HCT116 (cell line): Measurements from ENCODE around the gene FRAS1. TPM values are rescaled to one million over a fixed set of nuclear protein-coding genes. Genes with fewer than 3 reads are reported as not detected.

Source experiments
- ATAC-seq: fragments of 200-7000 bp; cut with Tn5 transposase; 2 replicates; pipeline ENCODE4 v1.9.1; 2020; ENCODE audit warnings: mild to moderate bottlenecking, moderate library complexity
- BruUV-seq: library from RNA; stranded (reverse); fragments of 400-500 nt; replicated peaks from 2 replicates; lab custom pipeline; 2021; lab: Mats Ljungman, UMichigan
- CTCF ChIA-PET: fragments of 300-600 bp; sonication (Branson Sonifier 250); formaldehyde crosslinking; loops from one replicate; lab custom pipeline; 2021; ENCODE audit warnings: antibody characterized with exemption; lab: Charles Lee
- POLR2A ChIA-PET: fragments of 300-600, 350-600 bp; sonication (Branson Sonifier 250); formaldehyde crosslinking; loops from one replicate; lab custom pipeline; 2021; ENCODE audit warnings: antibody characterized with exemption; lab: Charles Lee
- RAD21 ChIA-PET, 2 experiments: fragments of 300-600 bp; sonication (Branson Sonifier 250); formaldehyde crosslinking; loops; one replicate each; lab custom pipeline; 2023; ENCODE audit warnings: low total read pairs in 2 of 2; ENCODE audit not compliant: uncharacterized antibody in 2 of 2, unreplicated experiment in 2 of 2, low non-redundant PET in 1 of 2; lab: Charles Lee
- DNase-seq: peaks from one replicate; pipeline ENCODE4 v3.0.0-alpha.2; 2010; ENCODE audit warnings: low read depth, low spot score
- H2AFZ ChIP-seq: fragments of 200-600 bp; shearing (Covaris generic), sonication (generic); 2 replicates; pipeline ENCODE4 v1.6.1; 2017; ENCODE audit warnings: low read depth, mixed run types, mixed read lengths, antibody characterized with exemption, low read length; ENCODE audit not compliant: poor library complexity, severe bottlenecking
- H3K27ac ChIP-seq: 2 replicates; pipeline ENCODE4 v1.5.1; 2012; ENCODE audit warnings: low read depth, low read length
- H3K27me3 ChIP-seq: fragments of 200-600 bp; sonication (generic); 2 replicates; pipeline ENCODE4 v1.6.1; 2016; ENCODE audit warnings: mixed run types, low read length, mixed read lengths; ENCODE audit not compliant: insufficient read depth
- H3K36me3 ChIP-seq, 2 experiments: fragments of 200-500 bp in 1 of 2; fragments of 200-600 bp in 1 of 2; sonication (Bioruptor generic) in 1 of 2; sonication (generic) in 1 of 2; 2 replicates each; pipeline versions ENCODE4 v1.5.1 to v1.6.1; 2014 to 2016; ENCODE audit warnings: low read length in 2 of 2, inconsistent platforms in 1 of 2, mixed read lengths in 1 of 2, mixed run types in 1 of 2; ENCODE audit not compliant: insufficient read depth in 2 of 2, control insufficient read depth in 1 of 2
- H3K4me1 ChIP-seq, 2 experiments: fragments of 200-600 bp in 1 of 2; sonication (generic) in 1 of 2; 2 replicates each; pipeline versions ENCODE4 v1.5.1 to v1.6.1; 2012 to 2017; ENCODE audit warnings: low read length in 2 of 2, inconsistent platforms in 1 of 2, mild to moderate bottlenecking in 1 of 2, mixed read lengths in 1 of 2, mixed run types in 1 of 2, moderate library complexity in 1 of 2; ENCODE audit not compliant: insufficient read depth in 2 of 2, control insufficient read depth in 1 of 2
- H3K4me2 ChIP-seq: fragments of 200-600 bp; sonication (generic); 2 replicates; pipeline ENCODE4 v1.6.1; 2017; ENCODE audit warnings: mixed run types, low read length, mixed read lengths
- H3K4me3 ChIP-seq, 2 experiments: fragments of 200-600 bp in 1 of 2; sonication (generic) in 1 of 2; replicated peaks in 1 of 2; 2 replicates each; pipeline ENCODE4 v1.5.1; 2011 to 2016; ENCODE audit warnings: low read length in 2 of 2, control low read depth in 1 of 2, low read depth in 1 of 2, mild to moderate bottlenecking in 1 of 2, mixed read lengths in 1 of 2, mixed run types in 1 of 2
- H3K79me2 ChIP-seq: fragments of 200-600 bp; sonication (generic); 2 replicates; pipeline ENCODE4 v1.6.1; 2017; ENCODE audit warnings: mild to moderate bottlenecking, mixed run types, low read length, moderate library complexity, mixed read lengths; ENCODE audit not compliant: insufficient read depth
- H3K9ac ChIP-seq: fragments of 200-600 bp; sonication (generic); 2 replicates; pipeline ENCODE4 v1.6.1; 2016; ENCODE audit warnings: low read length, mixed read lengths
- H3K9me2 ChIP-seq: fragments of 200-600 bp; sonication (generic), shearing (Covaris generic); 2 replicates; pipeline ENCODE4 v1.6.1; 2017; ENCODE audit warnings: mixed run types, mild to moderate bottlenecking, moderate library complexity; ENCODE audit not compliant: insufficient read depth
- H3K9me3 ChIP-seq, 2 experiments: fragments of 200-500 bp in 1 of 2; fragments of 200-600 bp in 1 of 2; sonication (Bioruptor generic) in 1 of 2; sonication (generic) in 1 of 2; 2 replicates each; pipeline ENCODE4 v1.6.1; 2014 to 2017; ENCODE audit warnings: low read length in 2 of 2, mixed read lengths in 2 of 2, inconsistent platforms in 1 of 2, low read depth in 1 of 2, mild to moderate bottlenecking in 1 of 2, mixed run types in 1 of 2, moderate library complexity in 1 of 2; ENCODE audit not compliant: control insufficient read depth in 1 of 2, insufficient read depth in 1 of 2
- H4K20me1 ChIP-seq: fragments of 200-600 bp; sonication (generic), shearing (Covaris generic); 2 replicates; pipeline ENCODE4 v1.6.1; 2017; ENCODE audit warnings: mixed run types, mild to moderate bottlenecking, moderate library complexity; ENCODE audit not compliant: insufficient read depth
- CBX3 ChIP-seq: IDR thresholded peaks from 2 replicates; pipeline ENCODE4 v1.6.1; 2012; ENCODE audit warnings: low read depth
- ELF1 ChIP-seq: IDR thresholded peaks from 2 replicates; pipeline ENCODE4 v1.6.1; 2012; ENCODE audit warnings: low read depth, borderline replicate concordance
- EZH2 ChIP-seq: fragments of 200-600 bp; sonication (generic); IDR thresholded peaks from 2 replicates; pipeline ENCODE4 v1.6.1; 2017; ENCODE audit warnings: antibody characterized with exemption, mixed run types
- EZH2phosphoT487 ChIP-seq: fragments of 200-600 bp; IDR thresholded peaks from 2 replicates; pipeline ENCODE4 v1.6.1; 2018; ENCODE audit warnings: antibody characterized with exemption, borderline replicate concordance
- MAX ChIP-seq: IDR thresholded peaks from 2 replicates; pipeline ENCODE4 v1.6.1; 2012
- RAD21 ChIP-seq: IDR thresholded peaks from 2 replicates; pipeline ENCODE4 v1.6.1; 2012; ENCODE audit warnings: low read depth, mild to moderate bottlenecking
- SIN3A ChIP-seq: IDR thresholded peaks from 2 replicates; pipeline ENCODE4 v1.6.1; 2012; ENCODE audit warnings: low read depth
- SP1 ChIP-seq: IDR thresholded peaks from 2 replicates; pipeline ENCODE4 v1.6.1; 2012; ENCODE audit warnings: low read depth
- SRF ChIP-seq: IDR thresholded peaks from 2 replicates; pipeline ENCODE4 v1.6.1; 2012; ENCODE audit warnings: low read depth
- TCF7L2 ChIP-seq: IDR thresholded peaks from 2 replicates; pipeline ENCODE4 v1.7.0; 2011; ENCODE audit warnings: borderline replicate concordance, inconsistent platforms; ENCODE audit not compliant: insufficient read depth, insufficient read length; ENCODE audit errors: extremely low read depth
- YY1 ChIP-seq: IDR thresholded peaks from 2 replicates; pipeline ENCODE4 v1.6.1; 2011; ENCODE audit warnings: low read length, low read depth, moderate library complexity, mild to moderate bottlenecking; ENCODE audit not compliant: insufficient replicate concordance; ENCODE audit errors: extremely low read depth
- ZFX ChIP-seq: fragments of 450-650 bp; IDR thresholded peaks from 2 replicates; pipeline ENCODE4 v1.6.1; 2017
- ZNF274 ChIP-seq: fragments of 200-500 bp; sonication (Bioruptor generic); IDR thresholded peaks from 2 replicates; pipeline ENCODE4 v1.6.1; 2014; ENCODE audit warnings: mild to moderate bottlenecking, low read depth, low read length, inconsistent platforms
- intact Hi-C: fragments of 100-400 bp; cut with micrococcal nuclease; formaldehyde crosslinking; loops from 2 replicates; pipeline ENCODE4 v1.10.0; 2022
- total RNA-seq: library from RNA; stranded (reverse); gene quantifications from one replicate; pipeline ENCODE4 v1.2.1, GENCODE V29; 2021; ENCODE audit not compliant: unreplicated experiment
- TF ChIP-seq, protein P1 (sequence below): IDR thresholded peaks from 2 replicates; pipeline ENCODE4 v1.6.1; 2012

The FRAS1 gene
- total RNA-seq, 1 experiment from 2014 or later: 33.5 TPM

DNA sequence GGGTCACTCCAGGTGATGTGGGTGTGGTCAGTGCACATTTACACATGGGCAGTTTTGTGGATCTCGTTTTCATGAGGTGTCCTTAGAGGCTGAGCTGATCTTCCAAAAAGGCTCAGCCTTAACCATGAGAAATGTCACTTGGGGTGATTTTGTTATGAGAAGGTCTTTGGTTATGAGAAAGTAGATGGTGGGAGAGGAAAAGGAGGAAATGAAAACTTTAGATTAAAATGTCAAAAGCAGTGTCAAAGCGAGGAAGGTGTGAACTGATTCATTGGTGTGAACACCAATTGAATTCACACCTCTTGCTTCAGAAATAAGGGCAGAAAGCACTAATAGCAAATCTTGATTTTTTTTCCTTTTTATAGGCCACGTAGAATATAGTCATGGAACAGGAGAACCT lies 394.3 kb downstream of the FRAS1 start:
- no peaks in the 10 kb centered on the region for H3K9me2 ChIP-seq
- H3K4me2 ChIP-seq: no peak overlapping the region
- H3K9me3 ChIP-seq: no peaks in the 10 kb centered on the region
- no peaks in the 10 kb centered on the region for H4K20me1 ChIP-seq
- POLR2A ChIA-PET: no interaction called here
- BruUV-seq: no TSS peak
- CTCF ChIA-PET: no interaction called here
- H3K4me1 ChIP-seq: no peaks in the 10 kb centered on the region
- ATAC-seq: no peak
- no peaks in the 10 kb centered on the region for H3K79me2 ChIP-seq
- RAD21 ChIA-PET: no interaction called here
- DNase-seq: no peak
- intact Hi-C loops: no loop called here
- no peaks in the 10 kb centered on the region for H3K36me3 ChIP-seq
- no peak for TF ChIP-seq SIN3A
- TF ChIP-seq SP1: no peak
- no peak for TF ChIP-seq MAX
- TF ChIP-seq SRF: no peak
- TF ChIP-seq YY1: no peak
- TF ChIP-seq, protein P1, sequence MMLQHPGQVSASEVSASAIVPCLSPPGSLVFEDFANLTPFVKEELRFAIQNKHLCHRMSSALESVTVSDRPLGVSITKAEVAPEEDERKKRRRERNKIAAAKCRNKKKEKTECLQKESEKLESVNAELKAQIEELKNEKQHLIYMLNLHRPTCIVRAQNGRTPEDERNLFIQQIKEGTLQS: no peak
- no peak for TF ChIP-seq ZNF274
- no peak for TF ChIP-seq ELF1
- TF ChIP-seq EZH2phosphoT487: no peak
- TF ChIP-seq TCF7L2: no peak
- no peak for TF ChIP-seq EZH2
- TF ChIP-seq RAD21: no peak
- no peak for TF ChIP-seq ZFX
- TF ChIP-seq CBX3: no peak
- no peak overlapping the region for H3K27ac ChIP-seq
- H3K4me3 ChIP-seq: no peak overlapping the region
- no peaks in the 10 kb centered on the region for H3K27me3 ChIP-seq
- no peak overlapping the region for H3K9ac ChIP-seq
- no peak overlapping the region for H2AFZ ChIP-seq
